Inflammatory macrophage treated with lipopolysaccharide for 1 hour (primary cell): ENCODE measurements around the gene RAMP3.
A peak's percentile ranks its signal among the peaks of the same experiment; 100 is the strongest.
"Not testable (repeated sequence)": the region's sequence is repeated elsewhere in the genome, so short reads cannot be mapped to it uniquely, and the experiment has no call there.

Source experiments
- DNase-seq, 2 donors: peaks; one replicate each; pipeline ENCODE4 v3.0.0-alpha.2; 2020 to 2022

RAMP3 gene

DNA sequence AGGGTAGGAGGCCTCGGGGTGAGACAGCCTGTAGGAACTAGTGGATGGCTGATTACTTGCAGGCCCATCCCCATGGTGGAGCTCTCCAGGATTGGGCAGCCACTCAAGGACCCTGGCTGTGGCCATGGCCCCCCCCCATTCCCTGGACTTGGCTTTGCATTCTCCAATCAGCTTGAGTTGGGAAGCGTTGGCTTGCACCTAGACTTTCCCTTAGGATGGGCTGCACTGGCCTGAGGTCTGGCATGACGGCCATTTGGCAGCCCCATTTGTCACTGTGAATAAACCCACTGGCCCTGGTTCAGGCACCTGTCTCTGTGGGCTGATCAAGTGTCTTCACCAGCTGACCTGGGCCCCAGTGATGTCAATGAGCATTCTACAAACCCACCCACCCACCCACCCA is 41.4 kb downstream of the RAMP3 start:
- DNase-seq: no peak

GRCh38 chr7:45199506-45199905 is 41.9 kb downstream of the RAMP3 start:
- DNase-seq: no peak

DNA sequence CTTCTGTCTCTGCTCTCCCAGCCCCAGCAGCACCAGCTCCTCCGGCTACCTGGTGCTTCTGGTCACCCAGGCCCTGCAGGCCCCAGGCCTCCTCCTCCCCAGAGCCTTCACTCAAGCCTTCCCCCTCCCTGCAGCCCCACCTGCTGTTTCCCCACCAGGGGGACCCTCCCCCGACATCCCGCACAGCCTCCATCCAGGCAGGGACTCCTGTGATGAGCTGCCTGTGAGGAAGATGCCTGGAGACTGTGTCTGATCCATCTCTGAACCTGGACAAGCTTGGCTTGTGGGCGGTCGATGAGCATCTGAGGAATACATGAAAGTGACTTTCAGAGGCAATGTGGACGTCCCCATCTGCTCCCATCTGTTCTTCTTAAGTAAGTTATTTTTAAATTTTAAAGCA is 45.0 kb downstream of the RAMP3 start:
- DNase-seq: no peak

DNA sequence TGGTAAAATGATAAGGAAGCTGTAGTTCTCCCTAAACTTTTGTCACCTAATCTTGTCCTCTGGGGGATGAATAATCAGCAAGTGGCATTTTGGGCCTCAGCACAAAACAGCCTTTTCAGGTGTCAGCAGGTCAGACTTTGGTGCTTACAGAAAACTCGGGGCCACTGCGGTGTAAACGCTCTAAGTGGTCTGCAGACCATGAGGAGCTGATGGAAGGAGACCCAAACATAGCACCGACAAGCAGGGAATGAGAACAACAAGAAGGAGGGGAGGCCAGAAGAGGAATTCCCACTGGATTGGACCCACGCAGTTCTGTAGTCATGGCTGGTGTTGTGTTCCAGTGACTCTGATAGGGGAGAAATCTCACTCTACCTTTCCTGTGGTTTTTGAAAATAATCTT is 45.4 kb downstream of the RAMP3 start:
- no peak for DNase-seq

DNA sequence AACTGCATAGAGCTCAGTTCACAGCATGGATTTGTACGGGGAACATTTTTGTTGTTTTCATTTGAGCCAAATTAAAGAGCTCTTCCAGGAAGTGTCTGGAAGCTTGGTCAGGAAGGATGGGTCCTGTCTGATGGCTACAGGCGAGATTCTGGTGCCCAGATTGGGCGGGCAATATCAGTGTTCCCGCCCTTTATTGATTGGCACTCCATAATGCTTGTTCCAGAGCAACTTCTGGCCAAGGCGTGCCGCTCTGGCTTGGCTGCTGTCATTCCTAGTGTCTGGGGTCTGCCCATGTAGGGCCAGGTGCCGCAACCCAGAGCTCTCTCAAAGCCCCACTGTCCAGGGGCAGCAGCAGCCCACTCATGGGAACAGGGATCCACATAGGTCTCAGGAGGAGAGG is 45.9 kb downstream of the RAMP3 start:
- DNase-seq: no peak

GRCh38 chr7:45203936-45204445 is 46.4 kb downstream of the RAMP3 start:
- DNase-seq: peak in 1 of 2 donors; percentile 5

DNA sequence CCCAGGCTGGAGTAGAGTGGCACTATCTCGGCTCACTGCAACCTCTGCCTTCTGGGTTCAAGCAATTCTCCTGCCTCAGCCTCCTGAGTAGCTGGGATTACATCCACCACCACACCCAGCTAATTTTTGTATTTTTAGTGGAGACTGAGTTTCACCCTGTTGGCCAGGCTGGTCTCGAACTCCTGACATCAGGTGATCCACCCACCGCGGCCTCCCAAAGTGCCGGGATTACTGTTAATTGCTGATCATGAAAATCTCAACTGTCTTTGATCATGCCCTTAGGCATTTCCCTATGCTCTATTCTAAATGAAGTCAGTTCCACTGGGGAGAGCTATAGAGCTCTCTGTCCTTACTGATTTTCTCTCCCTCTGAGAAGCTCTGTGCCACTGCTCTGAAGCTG is 48.7 kb downstream of the RAMP3 start:
- not testable (repeated sequence) for DNase-seq

- not testable (repeated sequence) for DNase-seq
Observed at GRCh38 chr7:45209909-45210308, 52.3 kb downstream of the RAMP3 start.

DNA sequence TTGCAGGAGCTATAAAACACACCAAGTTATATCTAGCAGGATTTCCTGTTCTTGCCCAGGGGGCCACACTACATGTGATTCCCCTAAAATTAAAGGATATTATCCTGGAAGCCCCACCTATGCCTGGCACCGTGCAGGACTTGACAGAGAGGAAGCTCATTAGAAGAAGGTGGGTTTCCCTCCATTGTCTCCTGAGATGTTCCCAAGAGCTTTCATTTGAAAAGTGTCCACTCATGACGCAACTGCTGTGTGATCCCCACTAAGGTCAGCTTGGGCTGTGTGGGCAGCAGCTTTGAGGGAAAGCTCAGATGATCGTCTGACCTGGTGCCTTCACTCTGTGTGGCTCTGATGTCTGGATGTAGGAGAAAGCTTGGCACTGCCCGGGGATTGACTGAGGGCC is 53.5 kb downstream of the RAMP3 start:
- DNase-seq: no peak

GRCh38 chr7:45211958-45212357 is 54.4 kb downstream of the RAMP3 start:
- DNase-seq: no peak

GRCh38 chr7:45212606-45213005 is 55.0 kb downstream of the RAMP3 start:
- DNase-seq: no peak

GRCh38 chr7:45215601-45216062 is 58.0 kb downstream of the RAMP3 start:
- no peak for DNase-seq

DNA sequence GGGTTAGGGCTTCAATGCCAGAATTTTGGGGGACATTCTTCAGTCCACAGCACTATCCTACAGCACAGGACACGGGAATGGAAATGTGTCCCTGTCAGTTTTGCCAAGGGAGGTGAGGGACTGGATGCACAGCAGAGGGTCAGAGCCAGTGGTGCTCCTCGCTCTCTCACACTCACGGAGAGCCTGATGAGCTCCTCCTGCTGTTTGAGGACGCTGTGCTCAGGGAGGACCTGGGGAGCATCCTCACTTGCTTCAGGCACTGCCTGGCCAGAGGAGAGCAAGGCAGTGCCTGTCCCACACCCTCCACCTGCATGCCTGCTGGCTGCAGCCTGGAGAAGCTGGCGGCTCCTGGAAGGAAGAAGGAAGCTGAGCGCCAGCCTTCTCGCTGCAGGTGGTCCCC is 58.6 kb downstream of the RAMP3 start:
- DNase-seq: no peak

- DNase-seq: no peak
Observed at GRCh38 chr7:45216622-45217165, 59.1 kb downstream of the RAMP3 start.

DNA sequence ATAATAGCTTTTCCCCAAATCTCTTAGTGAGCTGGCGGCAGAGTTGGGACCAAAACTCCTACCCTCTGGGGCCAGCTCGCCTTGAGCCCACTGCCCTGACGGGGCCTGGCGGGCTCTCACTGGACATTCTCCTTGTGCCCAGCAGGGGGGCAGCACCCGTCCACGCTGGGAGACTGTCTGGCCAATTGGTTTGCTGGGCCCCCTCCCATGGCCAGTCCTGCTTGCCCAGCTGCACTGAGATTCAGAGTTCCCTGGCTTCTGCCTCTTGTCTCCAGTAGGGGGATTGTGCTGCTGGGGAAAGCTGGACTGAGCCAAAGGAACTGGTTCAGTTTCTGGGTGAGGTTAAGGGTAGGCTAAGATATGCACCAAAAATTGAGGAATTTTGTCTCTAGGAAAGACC is 59.8 kb downstream of the RAMP3 start:
- DNase-seq: no peak

- DNase-seq: no peak
Observed at GRCh38 chr7:45219130-45219529, 61.5 kb downstream of the RAMP3 start.

DNA sequence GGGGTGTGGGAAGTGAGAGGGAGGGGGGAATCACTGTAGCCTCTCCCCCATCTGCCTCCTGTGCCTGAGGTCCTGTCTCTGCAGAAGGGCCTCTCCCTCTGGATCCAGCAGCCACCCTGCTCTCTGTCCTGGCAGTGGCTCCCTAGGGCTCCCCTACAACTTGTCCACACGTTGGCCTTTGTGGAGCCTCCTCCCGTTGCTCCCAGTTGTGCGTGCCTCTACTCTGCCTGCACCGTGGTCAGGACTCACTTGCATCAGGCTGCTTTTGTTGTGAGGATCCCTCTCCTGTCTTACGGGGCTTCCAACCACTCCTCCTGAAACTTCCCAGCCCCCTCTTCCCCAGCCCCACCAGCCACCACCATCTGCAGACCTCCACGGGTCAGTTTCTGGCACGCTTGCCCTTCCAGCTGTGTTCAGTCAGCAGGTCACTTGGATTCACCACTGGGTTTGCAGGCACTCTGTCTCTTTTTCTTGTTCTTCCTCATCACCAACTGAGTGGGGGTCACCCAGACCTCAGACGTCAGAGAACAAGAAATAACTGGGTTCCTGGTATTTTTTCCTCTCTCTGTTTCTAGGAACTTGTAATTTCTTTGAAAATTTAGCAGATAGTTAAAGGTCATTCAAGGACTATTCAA is 62.3 kb downstream of the RAMP3 start:
- DNase-seq: no peak

GRCh38 chr7:45220846-45221618 is 63.4 kb downstream of the RAMP3 start:
- no peak for DNase-seq

DNA sequence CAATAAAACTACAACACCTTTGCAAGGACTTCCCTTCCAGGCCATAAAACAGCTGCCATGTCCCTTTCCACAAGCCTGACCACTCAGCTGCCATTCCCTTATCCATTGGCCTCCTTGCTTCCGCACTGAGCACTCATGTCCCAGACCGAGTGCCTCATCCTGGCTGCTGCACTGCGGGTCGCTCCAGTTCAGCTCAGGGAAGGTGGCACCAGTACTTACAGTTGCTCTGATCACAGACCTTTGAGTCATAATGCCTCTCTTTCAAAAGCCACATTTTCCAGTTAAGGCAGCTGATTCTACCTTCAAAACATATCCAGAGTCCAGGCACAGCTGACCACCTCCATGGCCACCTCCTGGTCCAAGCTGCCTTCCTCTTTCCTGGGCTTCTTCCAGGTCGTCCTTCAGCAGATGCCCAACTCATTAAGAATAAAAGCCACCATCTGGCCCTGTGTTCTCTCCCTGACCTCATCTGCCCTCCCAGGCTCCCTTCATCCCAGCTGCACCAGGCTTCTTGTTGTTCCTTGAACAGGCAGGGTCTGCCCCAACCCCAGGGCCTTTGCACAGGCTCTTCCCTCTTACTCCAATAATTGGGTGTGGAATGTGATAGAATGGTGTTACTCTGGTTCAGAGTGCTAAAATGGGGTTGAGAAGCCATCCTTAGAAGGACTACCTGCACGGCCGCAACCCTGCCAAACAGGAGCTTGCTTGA is 64.5 kb downstream of the RAMP3 start:
- DNase-seq: no peak

DNA sequence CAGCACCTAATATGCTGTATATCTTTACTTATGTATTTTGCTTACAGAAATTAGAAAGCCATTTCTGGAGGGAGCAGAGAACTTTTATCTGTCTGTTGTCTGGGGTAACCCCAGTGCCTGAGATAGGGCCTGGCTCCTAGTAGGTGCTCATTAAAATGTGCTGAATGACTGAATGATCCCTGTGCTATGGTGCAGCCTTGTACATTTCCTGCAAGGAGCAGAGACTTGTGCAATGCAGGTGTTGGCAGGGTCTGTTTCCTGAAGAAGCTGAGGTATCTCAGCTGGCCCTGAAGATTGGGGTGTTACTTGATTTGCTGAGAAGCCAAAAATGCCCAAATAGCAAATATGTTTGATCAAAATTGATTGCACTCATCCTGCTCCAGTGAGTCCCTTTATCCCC is 65.5 kb downstream of the RAMP3 start:
- DNase-seq: no peak

DNA sequence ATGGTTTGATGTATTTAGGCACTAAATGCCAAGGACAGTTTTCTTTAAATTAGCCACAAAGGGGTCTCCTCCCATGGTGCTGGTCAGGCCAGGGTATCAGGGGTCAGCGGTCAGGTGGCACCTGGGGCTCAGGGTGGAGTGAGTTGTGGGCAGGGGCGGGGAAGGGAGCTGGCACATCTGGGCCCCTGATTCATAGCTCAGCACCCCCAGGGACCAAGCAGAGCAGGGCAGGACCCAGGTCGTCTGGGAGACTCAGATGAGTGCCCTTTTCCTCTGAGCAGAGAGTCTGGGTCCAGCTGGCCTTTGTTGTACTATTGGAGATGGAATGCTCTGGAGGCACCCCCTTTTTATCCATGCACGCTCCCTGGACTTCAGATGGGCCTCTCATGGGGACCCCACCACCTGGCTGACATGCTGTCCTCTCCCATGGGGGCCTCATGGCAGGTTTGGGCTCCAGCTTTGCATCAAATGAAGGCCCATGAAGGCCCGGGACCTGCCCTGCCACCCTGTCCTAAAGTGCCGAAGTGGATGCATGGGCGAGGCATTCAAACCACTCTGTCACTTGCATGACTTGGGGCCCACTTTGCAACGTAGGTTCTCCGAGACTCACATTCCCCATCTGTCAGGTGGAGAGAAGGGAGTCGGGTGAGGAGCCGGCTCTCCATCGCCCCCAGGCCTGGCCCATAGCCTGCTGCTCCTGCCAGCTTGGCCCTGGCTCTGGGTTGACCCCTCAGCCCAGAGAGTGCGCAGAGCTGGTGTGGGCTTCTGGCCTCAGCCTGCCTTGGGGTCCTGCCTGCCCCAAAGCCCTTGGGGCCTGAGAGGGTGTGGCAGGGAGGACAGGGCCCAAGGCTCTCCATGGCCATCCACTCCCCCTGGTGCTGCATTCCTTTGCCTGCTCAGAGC is 66.4 kb downstream of the RAMP3 start:
- no peak for DNase-seq

- no peak for DNase-seq
Observed at GRCh38 chr7:45224832-45225231, 67.2 kb downstream of the RAMP3 start.
